GM20000 (cell line): ENCODE results near the gene IRF2.

ENCODE experiments used
- DNase-seq: peaks from one replicate; pipeline ENCODE4 v3.0.0; 2012; ENCODE audit warnings: low spot score
- CTCF ChIP-seq: IDR thresholded peaks from 2 replicates; pipeline ENCODE4 v1.5.1; 2012; ENCODE audit warnings: mild to moderate bottlenecking, control low read depth; ENCODE audit errors: extremely low read depth, missing control alignments

The IRF2 gene

GRCh38 chr4:184392748-184393559, 81.4 kb downstream of the IRF2 start:
- no peak for TF ChIP-seq CTCF
- no peak for DNase-seq

GRCh38 chr4:184392316-184392715, 82.0 kb downstream of the IRF2 start:
- no peak for TF ChIP-seq CTCF
- DNase-seq: no peak

- no peak for DNase-seq
- TF ChIP-seq CTCF: no peak
Measured at GRCh38 chr4:184389978-184390900, 84.1 kb downstream of the IRF2 start.

- DNase-seq: no peak
- TF ChIP-seq CTCF: no peak
Measured at GRCh38 chr4:184388106-184388505, 86.2 kb downstream of the IRF2 start.

GRCh38 chr4:184387351-184387750, 87.0 kb downstream of the IRF2 start:
- peak; percentile 36 for DNase-seq
- no peak for TF ChIP-seq CTCF

- TF ChIP-seq CTCF: no peak
- DNase-seq: no peak
Measured at GRCh38 chr4:184386271-184386781, 88.0 kb downstream of the IRF2 start.

- DNase-seq: no peak
- TF ChIP-seq CTCF: no peak
Measured at GRCh38 chr4:184385705-184386141, 88.6 kb downstream of the IRF2 start.
